Esophagus muscularis mucosa (tissue), 4 donors: Measurements from ENCODE around the gene CMTM3. TPM values are rescaled to one million over a fixed set of nuclear protein-coding genes. Genes with fewer than 3 reads are reported as not detected.
"Not testable (repeated sequence)": the region's sequence is repeated elsewhere in the genome, so short reads cannot be mapped to it uniquely, and the experiment has no call there.

ENCODE experiments used
- DNase-seq: peaks from one replicate; pipeline ENCODE4 v3.0.0-alpha.2; 2017; ENCODE audit errors: extremely low spot score
- H3K27ac ChIP-seq, 4 donors: fragments of 200-600 bp; sonication (generic); replicated peaks in 1 of 4; 1 replicate in 3 of 4; 2 replicates in 1 of 4; pipeline ENCODE4 v1.5.1; 2016 to 2019; ENCODE audit warnings: mild to moderate bottlenecking in 1 of 4
- H3K27me3 ChIP-seq, 4 donors: fragments of 200-600 bp; sonication (generic); one replicate each; pipeline versions ENCODE4 v1.5.1 to v1.6.0; 2016 to 2019
- H3K36me3 ChIP-seq, 4 donors: fragments of 200-600 bp; sonication (generic); one replicate each; pipeline ENCODE4 v1.5.1; 2016 to 2019
- H3K4me1 ChIP-seq, 4 donors: fragments of 200-600 bp; sonication (generic); one replicate each; pipeline ENCODE4 v1.5.1; 2016 to 2019
- H3K4me3 ChIP-seq, 4 donors: fragments of 200-600 bp; sonication (generic); 1 replicate in 2 of 4; 2 replicates in 2 of 4; pipeline ENCODE4 v1.5.1; 2016 to 2019; ENCODE audit warnings: mild to moderate bottlenecking in 4 of 4, moderate library complexity in 1 of 4
- H3K9me3 ChIP-seq, 4 donors: fragments of 200-600 bp; sonication (generic); 1 replicate in 3 of 4; 2 replicates in 1 of 4; pipeline ENCODE4 v1.5.1; 2016 to 2019
- EP300 ChIP-seq: sonication (generic); formaldehyde crosslinking; IDR thresholded peaks from one replicate; pipeline ENCODE4 v1.6.1; 2017; ENCODE audit warnings: antibody characterized with exemption
- POLR2A ChIP-seq: fragments of 450-650 bp; IDR thresholded peaks from one replicate; pipeline ENCODE4 v1.6.1; 2017; ENCODE audit warnings: antibody characterized with exemption, moderate library complexity, mild to moderate bottlenecking, low read depth
- POLR2AphosphoS5 ChIP-seq, 2 donors: sonication (generic); formaldehyde crosslinking; IDR thresholded peaks; one replicate each; pipeline ENCODE4 v1.6.1; 2017; ENCODE audit warnings: antibody characterized with exemption in 2 of 2
- WGBS: methylation state at CpG from one replicate; pipeline ENCODE4 v1.1.5; 2018; 5-methylcytosine and 5-hydroxymethylcytosine counted together
- intact Hi-C: fragments of 100-400 bp; cut with DNase I; formaldehyde crosslinking; loops from one replicate; pipeline ENCODE4 v1.15.1; 2023
- total RNA-seq, 4 donors: library from RNA; depleted of rRNA; stranded (reverse); fragments of >200 nt; gene quantifications; one replicate each; pipeline versions ENCODE4 v1.1.0 to v1.2.1, GENCODE V29; 2016
- TF ChIP-seq, protein P1 (sequence below), 3 experiments: fragments of 200-600 bp in 2 of 3; fragments of 450-650 bp in 1 of 3; sonication (generic) in 2 of 3; IDR thresholded peaks; one replicate each; pipeline ENCODE4 v1.5.1; 2017 to 2019; ENCODE audit warnings: antibody characterized with exemption in 3 of 3, mild to moderate bottlenecking in 2 of 3, moderate library complexity in 1 of 3

CMTM3 gene
- total RNA-seq, 4 donors from 2014 or later: 13.7 to 24.5 (median 17.3) TPM

- TF ChIP-seq, protein P1, sequence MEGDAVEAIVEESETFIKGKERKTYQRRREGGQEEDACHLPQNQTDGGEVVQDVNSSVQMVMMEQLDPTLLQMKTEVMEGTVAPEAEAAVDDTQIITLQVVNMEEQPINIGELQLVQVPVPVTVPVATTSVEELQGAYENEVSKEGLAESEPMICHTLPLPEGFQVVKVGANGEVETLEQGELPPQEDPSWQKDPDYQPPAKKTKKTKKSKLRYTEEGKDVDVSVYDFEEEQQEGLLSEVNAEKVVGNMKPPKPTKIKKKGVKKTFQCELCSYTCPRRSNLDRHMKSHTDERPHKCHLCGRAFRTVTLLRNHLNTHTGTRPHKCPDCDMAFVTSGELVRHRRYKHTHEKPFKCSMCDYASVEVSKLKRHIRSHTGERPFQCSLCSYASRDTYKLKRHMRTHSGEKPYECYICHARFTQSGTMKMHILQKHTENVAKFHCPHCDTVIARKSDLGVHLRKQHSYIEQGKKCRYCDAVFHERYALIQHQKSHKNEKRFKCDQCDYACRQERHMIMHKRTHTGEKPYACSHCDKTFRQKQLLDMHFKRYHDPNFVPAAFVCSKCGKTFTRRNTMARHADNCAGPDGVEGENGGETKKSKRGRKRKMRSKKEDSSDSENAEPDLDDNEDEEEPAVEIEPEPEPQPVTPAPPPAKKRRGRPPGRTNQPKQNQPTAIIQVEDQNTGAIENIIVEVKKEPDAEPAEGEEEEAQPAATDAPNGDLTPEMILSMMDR (IDR thresholded peaks at IDR 0.05): no peak
- no peak for TF ChIP-seq POLR2AphosphoS5 (IDR thresholded peaks at IDR 0.05)
- no peak for TF ChIP-seq EP300
- no peak for TF ChIP-seq POLR2A
- peaks cover 6 to 17% (median 11%) of the 10 kb centered on the region in 4 donors for H3K4me1 ChIP-seq
- DNase-seq: no peak
- no peak overlapping the region for H3K27ac ChIP-seq
- no peaks in the 10 kb centered on the region for H3K9me3 ChIP-seq
- no peaks in the 10 kb centered on the region for H3K27me3 ChIP-seq
- intact Hi-C loops: no loop called here
- H3K36me3 ChIP-seq: peaks cover 0 to 27% (median 15%) of the 10 kb centered on the region in 4 donors
- no peak overlapping the region for H3K4me3 ChIP-seq
- 84% methylated on average over 3 of the region's 3 CpGs for WGBS
These were observed 18.4 kb downstream of the CMTM3 start for GRCh38 chr16:66622863-66623262.

- no peak overlapping the region for H3K27ac ChIP-seq
- no peak for TF ChIP-seq EP300
- no peak for DNase-seq
- no peaks in the 10 kb centered on the region for H3K27me3 ChIP-seq
- H3K4me3 ChIP-seq: no peak overlapping the region
- 89% methylated on average over 3 of the region's 3 CpGs for WGBS
- peaks cover 3 to 8% (median 5%) of the 10 kb centered on the region in 4 donors for H3K4me1 ChIP-seq
- H3K9me3 ChIP-seq: no peaks in the 10 kb centered on the region
- intact Hi-C loops: no loop called here
- peaks cover 0 to 27% (median 15%) of the 10 kb centered on the region in 4 donors for H3K36me3 ChIP-seq
These were observed 19.3 kb downstream of the CMTM3 start for GRCh38 chr16:66623755-66624154.

- DNase-seq, intact Hi-C loops, H3K9me3 ChIP-seq, H3K27me3 ChIP-seq, H3K4me3 ChIP-seq, H3K27ac ChIP-seq, H3K36me3 ChIP-seq, H3K4me1 ChIP-seq: not testable (repeated sequence)
- 91% methylated on average over 17 of the region's 17 CpGs for WGBS
These were observed 23.3 kb downstream of the CMTM3 start for GRCh38 chr16:66627611-66628378.

DNA sequence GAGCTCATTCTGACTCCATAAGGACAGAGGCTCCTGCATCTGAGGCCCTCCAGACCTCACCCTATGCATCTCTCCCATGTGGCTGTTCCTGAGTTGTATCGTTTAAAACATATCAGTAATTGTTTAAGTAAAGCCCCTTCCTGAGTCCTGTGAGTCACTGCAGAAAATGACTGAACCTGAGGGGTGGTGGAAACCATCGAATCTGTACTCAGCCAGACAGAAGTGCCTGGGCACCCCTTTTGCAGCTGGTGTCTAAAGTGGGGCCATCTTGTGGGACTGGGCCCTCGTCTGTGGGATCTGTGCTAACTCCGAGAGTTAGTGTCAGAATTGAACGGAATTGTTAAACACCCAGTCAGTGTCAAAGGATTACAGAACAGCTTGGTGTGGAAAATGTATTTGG, 25.4 kb downstream of the CMTM3 start:
- Histone ChIP-seq H3K36me3 (peaks cover 0 to 6% (median 0%) of the 10 kb centered on the region in 4 donors), H3K9me3 (no peaks in the 10 kb centered on the region), H3K27me3 (no peaks in the 10 kb centered on the region), H3K27ac (no peak overlapping the region), H3K4me1 (no peaks in the 10 kb centered on the region), H3K4me3 (no peak overlapping the region)
- intact Hi-C loops: no loop called here
- TF ChIP-seq POLR2A: no peak
- no peak for TF ChIP-seq EP300
- TF ChIP-seq, protein P1 (IDR thresholded peaks at IDR 0.05): no peak
- no peak for TF ChIP-seq POLR2AphosphoS5 (IDR thresholded peaks at IDR 0.05)
- 88% methylated on average over 5 of the region's 5 CpGs for WGBS
- DNase-seq: no peak

- H3K4me1 ChIP-seq, H3K4me3 ChIP-seq, H3K27ac ChIP-seq, H3K9me3 ChIP-seq, DNase-seq, intact Hi-C loops, H3K27me3 ChIP-seq: not testable (repeated sequence)
- WGBS: no CpG with 5 or more reads among the region's 49 CpGs
- peaks cover 0 to 12% (median 0%) of the 10 kb centered on the region in 4 donors for H3K36me3 ChIP-seq
These were observed 26.2 kb downstream of the CMTM3 start for GRCh38 chr16:66630561-66631260.

- DNase-seq, H3K27me3 ChIP-seq, intact Hi-C loops, H3K9me3 ChIP-seq, H3K27ac ChIP-seq, H3K4me3 ChIP-seq, H3K4me1 ChIP-seq: not testable (repeated sequence)
- H3K36me3 ChIP-seq: peaks cover 0 to 12% (median 0%) of the 10 kb centered on the region in 4 donors
- 98% methylated on average over 4 of the region's 4 CpGs for WGBS
These were observed 27.1 kb downstream of the CMTM3 start for GRCh38 chr16:66631558-66631957.
